IMR-90 (cell line): ENCODE results near the gene CFAP97D1. TPM values are rescaled to one million over a fixed set of nuclear protein-coding genes. Genes with fewer than 3 reads are reported as not detected.
A peak's percentile ranks its signal among the peaks of the same experiment; 100 is the strongest.

Source experiments
- ATAC-seq: fragments of 200-7000 bp; cut with Tn5 transposase; 2 replicates; pipeline ENCODE4 v1.9.1; 2020; ENCODE audit warnings: low read depth, mild to moderate bottlenecking, moderate library complexity
- BruUV-seq: library from RNA; stranded (reverse); fragments of 400-500 nt; replicated peaks from 2 replicates; lab custom pipeline; 2021; lab: Mats Ljungman, UMichigan
- CTCF ChIA-PET: fragments of 300-600 bp; formaldehyde crosslinking; extraction: SDS; loops from one replicate; lab custom pipeline; 2021; ENCODE audit warnings: antibody characterized with exemption; lab: Yijun Ruan, JAX
- POLR2A ChIA-PET: fragments of 300-600 bp; sonication (Branson Sonifier 250); formaldehyde crosslinking; loops from one replicate; lab custom pipeline; 2022; ENCODE audit warnings: antibody characterized with exemption; ENCODE audit not compliant: unreplicated experiment; lab: Charles Lee
- DNase-seq: peaks from one replicate; pipeline ENCODE4 v3.0.0; 2013
- H2AFZ ChIP-seq: replicated peaks from 2 replicates; pipeline ENCODE3; 2013; ENCODE audit warnings: low read length, mild to moderate bottlenecking; ENCODE audit not compliant: poor library complexity
- H2AK5ac ChIP-seq: 2 replicates; pipeline ENCODE4 v1.6.1; 2013; ENCODE audit warnings: low read depth, low read length, inconsistent platforms
- H2AK9ac ChIP-seq: replicated peaks from 2 replicates; pipeline ENCODE3; 2013; ENCODE audit warnings: mild to moderate bottlenecking, low read depth, low read length, moderate library complexity; ENCODE audit not compliant: poor library complexity
- H2BK120ac ChIP-seq: 2 replicates; pipeline ENCODE4 v1.6.1; 2013; ENCODE audit warnings: low read depth, low read length, inconsistent platforms
- H2BK15ac ChIP-seq: 3 replicates; pipeline ENCODE4 v1.6.1; 2013; ENCODE audit warnings: low read depth, low read length, inconsistent platforms
- H2BK20ac ChIP-seq: 2 replicates; pipeline ENCODE4 v1.6.1; 2013; ENCODE audit warnings: low read depth, mild to moderate bottlenecking, inconsistent platforms, low read length, moderate library complexity
- H2BK5ac ChIP-seq: 2 replicates; pipeline ENCODE4 v1.6.1; 2013; ENCODE audit warnings: mild to moderate bottlenecking, low read depth, low read length, inconsistent platforms; ENCODE audit not compliant: poor library complexity, severe bottlenecking
- H3K14ac ChIP-seq: replicated peaks from 2 replicates; pipeline ENCODE4 v1.6.1; 2013; ENCODE audit warnings: low read depth, low read length, inconsistent platforms
- H3K18ac ChIP-seq: 2 replicates; pipeline ENCODE4 v1.6.1; 2013; ENCODE audit warnings: low read depth, low read length, control low read depth
- H3K23ac ChIP-seq: 2 replicates; pipeline ENCODE4 v1.6.1; 2013; ENCODE audit warnings: low read depth, low read length, inconsistent platforms
- H3K27ac ChIP-seq: 2 replicates; pipeline ENCODE4 v1.5.1; 2013; ENCODE audit warnings: mild to moderate bottlenecking, control low read depth, low read length; ENCODE audit not compliant: insufficient read depth
- H3K27me3 ChIP-seq: 2 replicates; pipeline ENCODE4 v1.6.1; 2013; ENCODE audit warnings: low read length; ENCODE audit not compliant: control insufficient read depth, insufficient read depth
- H3K36me3 ChIP-seq: 2 replicates; pipeline ENCODE4 v1.6.1; 2013; ENCODE audit warnings: low read length, mixed read lengths; ENCODE audit not compliant: control insufficient read depth, insufficient read depth
- H3K4ac ChIP-seq: 2 replicates; pipeline ENCODE4 v1.6.1; 2013; ENCODE audit warnings: low read depth, low read length, inconsistent platforms
- H3K4me1 ChIP-seq: 2 replicates; pipeline ENCODE4 v1.6.1; 2013; ENCODE audit warnings: low read length, mixed read lengths; ENCODE audit not compliant: control insufficient read depth, insufficient read depth
- H3K4me2 ChIP-seq: 2 replicates; pipeline ENCODE4 v1.6.1; 2013; ENCODE audit warnings: low read depth, mild to moderate bottlenecking, control low read depth, low read length, moderate library complexity
- H3K4me3 ChIP-seq: 2 replicates; pipeline ENCODE4 v1.5.1; 2013; ENCODE audit warnings: low read depth, mild to moderate bottlenecking, control low read depth, low read length, moderate library complexity; ENCODE audit not compliant: insufficient read depth
- H3K56ac ChIP-seq: 2 replicates; pipeline ENCODE4 v1.6.1; 2013; ENCODE audit warnings: low read length, inconsistent platforms; ENCODE audit not compliant: insufficient read depth; ENCODE audit errors: extremely low read depth
- H3K79me1 ChIP-seq, 2 experiments: 2 replicates each; pipeline ENCODE4 v1.6.1; 2013; ENCODE audit warnings: low read length in 2 of 2, inconsistent platforms in 1 of 2, low read depth in 1 of 2
- H3K9ac ChIP-seq: 2 replicates; pipeline ENCODE4 v1.6.1; 2013; ENCODE audit warnings: low read depth, low read length, control low read depth
- H3K9me1 ChIP-seq: 2 replicates; pipeline ENCODE4 v1.6.1; 2013; ENCODE audit warnings: low read length, inconsistent platforms; ENCODE audit not compliant: insufficient read depth
- H3K9me3 ChIP-seq: 2 replicates; pipeline ENCODE4 v1.6.1; 2013; ENCODE audit warnings: low read length; ENCODE audit not compliant: control insufficient read depth, insufficient read depth
- H4K20me1 ChIP-seq: 2 replicates; pipeline ENCODE4 v1.6.1; 2013; ENCODE audit warnings: low read length, inconsistent platforms; ENCODE audit not compliant: insufficient read depth
- H4K5ac ChIP-seq: 2 replicates; pipeline ENCODE4 v1.6.1; 2013; ENCODE audit warnings: mild to moderate bottlenecking, low read depth, low read length, control low read depth
- H4K8ac ChIP-seq, 2 experiments: 2 replicates each; pipeline ENCODE4 v1.6.1; 2013; ENCODE audit warnings: low read depth in 2 of 2, low read length in 2 of 2, control low read depth in 1 of 2, inconsistent platforms in 1 of 2
- H4K91ac ChIP-seq: 2 replicates; pipeline ENCODE4 v1.6.1; 2013; ENCODE audit warnings: low read depth, low read length, inconsistent platforms; ENCODE audit not compliant: insufficient read depth
- BHLHE40 ChIP-seq: fragments of 150-350 bp; IDR thresholded peaks from 2 replicates; pipeline ENCODE4 v1.6.1; 2016; ENCODE audit warnings: mild to moderate bottlenecking, low read depth, low read length
- CEBPB ChIP-seq: IDR thresholded peaks from 2 replicates; pipeline ENCODE4 v1.6.1; 2012; ENCODE audit warnings: low read depth, low read length, improper control_type of control experiment
- CHD1 ChIP-seq: IDR thresholded peaks from 2 replicates; pipeline ENCODE4 v1.6.1; 2012; ENCODE audit warnings: low read depth, low read length, improper control_type of control experiment
- CTCF ChIP-seq: conservative IDR thresholded peaks from 2 replicates; pipeline ENCODE4 v1.5.1; 2012; ENCODE audit warnings: mild to moderate bottlenecking, low read depth, low read length, improper control_type of control experiment
- ELK1 ChIP-seq: fragments of 150-350 bp; IDR thresholded peaks from 2 replicates; pipeline ENCODE4 v1.6.1; 2016; ENCODE audit warnings: low read depth, mild to moderate bottlenecking, low read length, moderate library complexity, borderline replicate concordance
- FOS ChIP-seq: fragments of 150-350 bp; IDR thresholded peaks from 2 replicates; pipeline ENCODE4 v1.6.1; 2016; ENCODE audit warnings: low read depth, low read length
- MAFK ChIP-seq: IDR thresholded peaks from 2 replicates; pipeline ENCODE4 v1.6.1; 2012; ENCODE audit warnings: low read depth, low read length, improper control_type of control experiment
- MAZ ChIP-seq: IDR thresholded peaks from 2 replicates; pipeline ENCODE4 v1.6.1; 2012; ENCODE audit warnings: low read depth, mild to moderate bottlenecking, low read length, improper control_type of control experiment, moderate library complexity, borderline replicate concordance
- MXI1 ChIP-seq: IDR thresholded peaks from 2 replicates; pipeline ENCODE4 v1.6.1; 2012; ENCODE audit warnings: low read depth, mild to moderate bottlenecking, low read length, moderate library complexity, borderline replicate concordance
- NFE2L2 ChIP-seq: fragments of 150-350 bp; IDR thresholded peaks from 2 replicates; pipeline ENCODE4 v1.6.1; 2016; ENCODE audit warnings: low read depth, mild to moderate bottlenecking, low read length
- POLR2A ChIP-seq: IDR thresholded peaks from 2 replicates; pipeline ENCODE4 v1.6.1; 2012; ENCODE audit warnings: mild to moderate bottlenecking, low read depth, low read length
- RAD21 ChIP-seq: IDR thresholded peaks from 2 replicates; pipeline ENCODE4 v1.6.1; 2012; ENCODE audit warnings: low read length, improper control_type of control experiment
- RCOR1 ChIP-seq: IDR thresholded peaks from 2 replicates; pipeline ENCODE4 v1.6.1; 2012; ENCODE audit warnings: mild to moderate bottlenecking, low read length, improper control_type of control experiment; ENCODE audit not compliant: insufficient replicate concordance
- RFX5 ChIP-seq: IDR thresholded peaks from 2 replicates; pipeline ENCODE4 v1.8.0; 2012; ENCODE audit warnings: low read depth, mild to moderate bottlenecking, low read length, moderate library complexity
- SMC3 ChIP-seq: fragments of 150-350 bp; IDR thresholded peaks from 2 replicates; pipeline ENCODE4 v1.6.1; 2016; ENCODE audit warnings: low read depth, mild to moderate bottlenecking, antibody characterized with exemption, low read length, moderate library complexity
- USF2 ChIP-seq: fragments of 150-350 bp; IDR thresholded peaks from 2 replicates; pipeline ENCODE4 v1.6.1; 2017; ENCODE audit warnings: mild to moderate bottlenecking, antibody characterized with exemption, low read length, low read depth
- WGBS, 2 experiments: methylation state at CpG; one replicate each; pipeline versions ENCODE4 v1.1.5 to v1.1.7; 2013; ENCODE audit warnings: missing lambda C conversion rate in 2 of 2; ENCODE audit not compliant: insufficient read length in 1 of 2; ENCODE audit errors: extremely low coverage in 2 of 2; 5-methylcytosine and 5-hydroxymethylcytosine counted together
- dilution Hi-C: fragments of 300-500 bp; cut with HindIII; formaldehyde crosslinking; loops from one replicate; pipeline ENCODE4 v1.14.3; 2018; ENCODE audit warnings: low sequenced_read_pairs; ENCODE audit not compliant: unreplicated experiment
- in situ Hi-C: fragments of 300-500 bp; cut with MboI; formaldehyde crosslinking; loops from 3 replicates; pipeline ENCODE4 v1.14.3; 2019; ENCODE audit warnings: low sequenced_read_pairs, inconsistent platforms, mixed read lengths
- intact Hi-C: fragments of 100-400 bp; cut with micrococcal nuclease; formaldehyde crosslinking; loops from 2 replicates; pipeline ENCODE4 v1.10.0; 2022
- polyA plus RNA-seq, 3 experiments: library from polyadenylated mRNA; depleted of rRNA; stranded (reverse); fragments of >200 nt; gene quantifications; 2 replicates each; pipeline ENCODE4 v1.2.3, GENCODE V29; 2012; ENCODE audit warnings: low replicate concordance in 1 of 3
- total RNA-seq: library from RNA; depleted of rRNA; stranded (reverse); fragments of >200 nt; gene quantifications from 2 replicates; pipeline ENCODE4 v1.2.3, GENCODE V29; 2012

CFAP97D1 gene
- total and polyA plus RNA-seq, 2 of the 4 experiments (the other 2 are of a cell fraction): under 0.01 TPM; not detected in 1

DNA sequence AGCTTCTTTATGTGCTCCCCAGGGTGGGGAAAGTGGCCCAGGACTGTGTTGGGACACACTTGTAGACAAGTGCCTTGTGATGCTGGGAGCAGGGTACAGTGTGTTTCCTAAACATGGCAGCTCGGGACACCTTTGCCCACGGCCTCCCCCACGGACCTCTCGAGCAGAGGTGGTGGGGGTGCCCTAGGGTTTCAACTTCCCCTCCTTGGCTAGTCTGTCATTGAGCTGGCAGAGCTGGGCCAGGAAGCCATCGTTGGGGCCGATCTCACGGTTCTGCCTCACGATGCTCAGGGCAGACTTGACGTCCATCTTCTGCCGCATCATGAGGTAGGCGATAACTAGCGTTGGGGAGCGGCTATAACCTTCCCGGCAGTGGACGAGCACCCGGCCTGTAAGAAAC lies 10.8 kb upstream of the CFAP97D1 start:
- peaks cover 4% of the 10 kb centered on the region; the same call in 1 of the 2 replicates for H3K9me1 ChIP-seq
- no peaks in the 10 kb centered on the region for H3K27me3 ChIP-seq
- no peak overlapping the region for H2BK120ac ChIP-seq
- peaks cover 45% of the 10 kb centered on the region for H3K36me3 ChIP-seq
- H3K18ac ChIP-seq: no peak overlapping the region
- H4K5ac ChIP-seq: no peak overlapping the region
- no peak overlapping the region for H2BK5ac ChIP-seq
- H3K9ac ChIP-seq: no peak overlapping the region
- no peak overlapping the region for H2AK5ac ChIP-seq
- peaks cover 2% of the 10 kb centered on the region; the same call in 1 of the 2 replicates for H3K4me1 ChIP-seq
- ATAC-seq (no peak), DNase-seq (no peak)
- no peak overlapping the region for H3K4me3 ChIP-seq
- in situ Hi-C loops: no loop called here
- peak overlapping the region; percentile 18 for H2AK9ac ChIP-seq
- TF ChIP-seq CEBPB (no peak), FOS (no peak), RFX5 (no peak), CTCF (no peak), RAD21 (no peak), RCOR1 (no peak), BHLHE40 (no peak), SMC3 (no peak), MAZ (no peak), CHD1 (no peak), MAFK (no peak), POLR2A (no peak), NFE2L2 (no peak), USF2 (no peak), ELK1 (no peak), MXI1 (no peak)
- no peak overlapping the region for H4K91ac ChIP-seq
- H3K79me1 ChIP-seq: peaks cover 6 to 24% of the 10 kb centered on the region in 2 experiments; a peak in 2 of 4 replicates
- no peak overlapping the region for H2BK15ac ChIP-seq
- H4K8ac ChIP-seq: no peak overlapping the region
- no peak overlapping the region for H3K4me2 ChIP-seq
- no peak overlapping the region for H3K56ac ChIP-seq
- no peak overlapping the region for H3K4ac ChIP-seq
- dilution Hi-C loops: no loop called here
- no peak overlapping the region for H2AFZ ChIP-seq
- no peak overlapping the region for H2BK20ac ChIP-seq
- H4K20me1 ChIP-seq: peaks cover 5% of the 10 kb centered on the region
- intact Hi-C loops: no loop called here
- WGBS, 2 experiments: 97% methylated on average over 16 of the region's 16 CpGs; no CpG with 5 or more reads in 1 of the 2 experiments
- ChIA-PET POLR2A (no interaction called here), CTCF (no interaction called here)
- BruUV-seq: no TSS peak
- no peak overlapping the region for H3K23ac ChIP-seq
- no peaks in the 10 kb centered on the region for H3K9me3 ChIP-seq
- no peak overlapping the region for H3K14ac ChIP-seq
- H3K27ac ChIP-seq: no peak overlapping the region
